Omental fat pad (tissue), 4 donors: ENCODE measurements around the gene PIP5K1B. TPM values are rescaled to one million over a fixed set of nuclear protein-coding genes. Genes with fewer than 3 reads are reported as not detected.

Experiments
- ATAC-seq: fragments of 150-250 bp; one replicate; pipeline ENCODE4 v1.9.1; 2016; ENCODE audit warnings: mild to moderate bottlenecking, moderate library complexity; ENCODE audit not compliant: low FRiP score
- DNase-seq: peaks from one replicate; pipeline ENCODE4 v3.0.0-alpha.2; 2019; ENCODE audit warnings: low spot score
- CTCF ChIP-seq, 3 donors: fragments of 450-650 bp; IDR thresholded peaks; one replicate each; pipeline ENCODE4 v1.5.1; 2016 to 2017; ENCODE audit warnings: antibody characterized with exemption in 3 of 3, mild to moderate bottlenecking in 3 of 3, moderate library complexity in 2 of 3
- total RNA-seq, 4 donors: library from RNA; depleted of rRNA; stranded (reverse); fragments of >200 nt; gene quantifications; one replicate each; pipeline ENCODE4 v1.1.0, GENCODE V29; 2016

Gene PIP5K1B
- total RNA-seq, 4 donors from 2014 or later, result 1.9 to 14.3 (median 3.2) TPM

GRCh38 chr9:68750786-68751185 lies 45.7 kb downstream of the PIP5K1B start:
- no peak for TF ChIP-seq CTCF (IDR thresholded peaks at IDR 0.05)
- DNase-seq, result no peak
- no peak for ATAC-seq

- no peak for TF ChIP-seq CTCF (IDR thresholded peaks at IDR 0.05)
- no peak for ATAC-seq
- no peak for DNase-seq
These were observed 46.5 kb downstream of the PIP5K1B start for GRCh38 chr9:68751556-68751955.

GRCh38 chr9:68755051-68755450 lies 50.0 kb downstream of the PIP5K1B start:
- no peak for ATAC-seq
- TF ChIP-seq CTCF (IDR thresholded peaks at IDR 0.05), result no peak
- no peak for DNase-seq

- DNase-seq, result no peak
- no peak for TF ChIP-seq CTCF (IDR thresholded peaks at IDR 0.05)
- no peak for ATAC-seq
These were observed 50.7 kb downstream of the PIP5K1B start for GRCh38 chr9:68755752-68756151.

- no peak for TF ChIP-seq CTCF (IDR thresholded peaks at IDR 0.05)
- ATAC-seq (no peak), DNase-seq (no peak)
These were observed 55.1 kb downstream of the PIP5K1B start for GRCh38 chr9:68759981-68760673.

GRCh38 chr9:68760674-68761333 lies 55.8 kb downstream of the PIP5K1B start:
- no peak for TF ChIP-seq CTCF (IDR thresholded peaks at IDR 0.05)
- ATAC-seq (no peak), DNase-seq (no peak)

- no peak for DNase-seq
- no peak for ATAC-seq
- no peak for TF ChIP-seq CTCF (IDR thresholded peaks at IDR 0.05)
These were observed 57.5 kb downstream of the PIP5K1B start for GRCh38 chr9:68762570-68762969.
